Psoas muscle (tissue), 8 donors: ENCODE data around the gene TENM4. TPM values are rescaled to one million over a fixed set of nuclear protein-coding genes. Genes with fewer than 3 reads are reported as not detected.

Experiments
- ATAC-seq, 4 donors: fragments of 200-7000 bp; cut with Tn5 transposase; one replicate each; pipeline ENCODE4 v1.9.1; 2020; ENCODE audit warnings: moderate library complexity in 3 of 4, mild to moderate bottlenecking in 2 of 4
- DNase-seq, 2 donors: peaks; one replicate each; pipeline ENCODE4 v3.0.0-alpha.2; 2020
- H3K27ac ChIP-seq: fragments of 200-600 bp; one replicate; pipeline ENCODE4 v1.8.0; 2022
- H3K27me3 ChIP-seq, 3 donors: fragments of 200-600 bp in 1 of 3; one replicate each; pipeline versions ENCODE4 v1.6.1 to v1.8.0; 2013 to 2022; ENCODE audit warnings: low read length in 2 of 3, mild to moderate bottlenecking in 2 of 3, moderate library complexity in 1 of 3; ENCODE audit not compliant: insufficient read depth in 3 of 3
- H3K36me3 ChIP-seq, 2 donors: fragments of 200-600 bp in 1 of 2; one replicate each; pipeline versions ENCODE4 v1.6.1 to v1.8.0; 2013 to 2022; ENCODE audit warnings: low read depth in 1 of 2, mild to moderate bottlenecking in 1 of 2, moderate library complexity in 1 of 2; ENCODE audit not compliant: insufficient read depth in 1 of 2
- H3K4me1 ChIP-seq: fragments of 200-600 bp; one replicate; pipeline ENCODE4 v1.8.0; 2022
- H3K4me3 ChIP-seq: fragments of 200-600 bp; one replicate; pipeline ENCODE4 v1.8.0; 2022; ENCODE audit warnings: mild to moderate bottlenecking
- H3K9me3 ChIP-seq: fragments of 200-600 bp; one replicate; pipeline ENCODE4 v1.8.0; 2022
- CTCF ChIP-seq: fragments of 200-600 bp; IDR thresholded peaks from one replicate; pipeline ENCODE4 v1.8.0; 2022; ENCODE audit warnings: antibody characterized with exemption
- WGBS, 3 donors: extraction: QIAGEN DNeasy Blood & Tissue Kit; methylation state at CpG; one replicate each; pipeline versions ENCODE4 v1.1.6 to v1.1.7; 2013; 5-methylcytosine and 5-hydroxymethylcytosine counted together
- intact Hi-C, 2 donors: fragments of 100-400 bp; cut with DNase I; formaldehyde crosslinking; loops; one replicate each; pipeline versions ENCODE4 v1.11.0 to v1.14.2; 2022
- polyA plus RNA-seq, 3 donors: library from polyadenylated mRNA; stranded (reverse); fragments of 200-250 nt; gene quantifications; one replicate each; pipeline ENCODE4 v1.2.3, GENCODE V29; 2013
- total RNA-seq, 4 donors: library from RNA; stranded (reverse); fragmentation: NEBNext Ultra II Directional in 2 of 4; extraction: Animal tissue kit (Norgen Biotek cat#: 25700) in 2 of 4; gene quantifications; one replicate each; pipeline versions ENCODE4 v1.2.1 to v1.2.4, GENCODE V29; 2021 to 2023
- donor health status: healthy with polysubstance abuse.
- donor health status: DM: no; HTN: no; CAD: no; lungs with moderate emphysema.
- donor health status: Bipolar disorder and iron deficiency.
- donor health status: healthy.
- donor health status: DM: yes; HTN: yes; CAD: no.
- donor health status: DM: no; HTN: no; CAD: no.
- donor health status: DM: no; HTN: no; CAD: no.
- donor health status: DM: yes; HTN: yes; CAD: no.

TENM4 gene
- total and polyA plus RNA-seq, 7 donors = 0.05 to 1.7 (median 0.48) TPM

- Histone ChIP-seq H3K27ac (no peak overlapping the region), H3K4me1 (no peaks in the 10 kb centered on the region), H3K36me3 (no peaks in the 10 kb centered on the region), H3K27me3 (no peaks in the 10 kb centered on the region), H3K4me3 (no peak overlapping the region), H3K9me3 (no peaks in the 10 kb centered on the region)
- intact Hi-C loops = no loop called here
- ATAC-seq = no peak
- WGBS, 3 donors = 83 to 95% (median 91%) methylated on average over 1 of the region's 1 CpG
- no peak for TF ChIP-seq CTCF
- DNase-seq = no peak
Measured at GRCh38 chr11:78688460-78688859, 752.4 kb downstream of the TENM4 start.

- WGBS, 3 donors = 86 to 91% (median 86%) methylated on average over 3 of the region's 3 CpGs
- no peak for TF ChIP-seq CTCF
- Histone ChIP-seq H3K36me3 (no peaks in the 10 kb centered on the region), H3K27me3 (no peaks in the 10 kb centered on the region), H3K4me3 (no peak overlapping the region), H3K9me3 (no peaks in the 10 kb centered on the region), H3K27ac (no peak overlapping the region), H3K4me1 (no peaks in the 10 kb centered on the region)
- intact Hi-C loops = no loop called here
- no peak for ATAC-seq
- no peak for DNase-seq
Measured at GRCh38 chr11:78685156-78685555, 755.7 kb downstream of the TENM4 start.

- ATAC-seq = no peak
- H3K9me3 ChIP-seq = no peaks in the 10 kb centered on the region
- no peak overlapping the region for H3K4me3 ChIP-seq
- H3K27ac ChIP-seq = no peak overlapping the region
- 89 to 93% (median 90%) methylated on average over 2 of the region's 2 CpGs for WGBS, 3 donors
- DNase-seq = no peak
- H3K27me3 ChIP-seq = no peaks in the 10 kb centered on the region
- H3K36me3 ChIP-seq = no peaks in the 10 kb centered on the region
- H3K4me1 ChIP-seq = no peaks in the 10 kb centered on the region
- no peak for TF ChIP-seq CTCF
- intact Hi-C loops = no loop called here
Measured at GRCh38 chr11:78684377-78684776, 756.5 kb downstream of the TENM4 start.

GRCh38 chr11:78683774-78684173 lies 757.1 kb downstream of the TENM4 start:
- no peak for DNase-seq
- intact Hi-C loops = no loop called here
- no peak overlapping the region for H3K4me3 ChIP-seq
- TF ChIP-seq CTCF = no peak
- no peaks in the 10 kb centered on the region for H3K9me3 ChIP-seq
- 77 to 94% (median 86%) methylated on average over 5 of the region's 5 CpGs for WGBS, 3 donors
- no peaks in the 10 kb centered on the region for H3K27me3 ChIP-seq
- H3K4me1 ChIP-seq = no peaks in the 10 kb centered on the region
- ATAC-seq = no peak
- no peaks in the 10 kb centered on the region for H3K36me3 ChIP-seq
- no peak overlapping the region for H3K27ac ChIP-seq

GRCh38 chr11:78676026-78676557 lies 764.7 kb downstream of the TENM4 start:
- ATAC-seq (no peak), DNase-seq (no peak)
- no peak overlapping the region for H3K27ac ChIP-seq
- H3K4me3 ChIP-seq = no peak overlapping the region
- intact Hi-C loops = no loop called here
- 91 to 94% (median 92%) methylated on average over 24 of the region's 24 CpGs for WGBS, 3 donors
- TF ChIP-seq CTCF = no peak
- no peaks in the 10 kb centered on the region for H3K27me3 ChIP-seq
- no peaks in the 10 kb centered on the region for H3K9me3 ChIP-seq
- H3K36me3 ChIP-seq = no peaks in the 10 kb centered on the region
- H3K4me1 ChIP-seq = no peaks in the 10 kb centered on the region
